ENCODE data around the gene ORAI2.

ORAI2 gene

DNA sequence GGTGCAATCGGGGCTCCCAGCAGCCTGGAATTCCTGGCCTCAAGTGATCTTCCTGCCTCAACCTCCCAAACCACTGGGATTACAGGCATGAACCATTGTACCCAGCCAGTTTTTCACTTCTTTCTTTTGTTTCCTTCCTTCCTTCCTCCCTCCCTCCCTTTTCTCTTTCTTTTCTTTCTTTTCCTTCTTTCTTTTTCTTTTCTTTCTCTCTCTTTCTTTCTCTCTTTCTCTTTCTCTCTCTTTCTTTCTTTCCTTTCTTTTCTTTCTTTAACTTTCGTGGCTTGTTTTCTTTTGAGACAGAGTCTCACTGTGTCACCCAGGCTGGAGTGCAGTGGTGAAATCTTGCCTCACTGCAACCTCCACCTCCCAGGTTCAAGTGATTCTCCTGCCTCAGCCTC lies 12.3 kb downstream of the ORAI2 start:
- DNase-seq (ENCODE audit: low read depth): no peak
- TF ChIP-seq, protein P1, sequence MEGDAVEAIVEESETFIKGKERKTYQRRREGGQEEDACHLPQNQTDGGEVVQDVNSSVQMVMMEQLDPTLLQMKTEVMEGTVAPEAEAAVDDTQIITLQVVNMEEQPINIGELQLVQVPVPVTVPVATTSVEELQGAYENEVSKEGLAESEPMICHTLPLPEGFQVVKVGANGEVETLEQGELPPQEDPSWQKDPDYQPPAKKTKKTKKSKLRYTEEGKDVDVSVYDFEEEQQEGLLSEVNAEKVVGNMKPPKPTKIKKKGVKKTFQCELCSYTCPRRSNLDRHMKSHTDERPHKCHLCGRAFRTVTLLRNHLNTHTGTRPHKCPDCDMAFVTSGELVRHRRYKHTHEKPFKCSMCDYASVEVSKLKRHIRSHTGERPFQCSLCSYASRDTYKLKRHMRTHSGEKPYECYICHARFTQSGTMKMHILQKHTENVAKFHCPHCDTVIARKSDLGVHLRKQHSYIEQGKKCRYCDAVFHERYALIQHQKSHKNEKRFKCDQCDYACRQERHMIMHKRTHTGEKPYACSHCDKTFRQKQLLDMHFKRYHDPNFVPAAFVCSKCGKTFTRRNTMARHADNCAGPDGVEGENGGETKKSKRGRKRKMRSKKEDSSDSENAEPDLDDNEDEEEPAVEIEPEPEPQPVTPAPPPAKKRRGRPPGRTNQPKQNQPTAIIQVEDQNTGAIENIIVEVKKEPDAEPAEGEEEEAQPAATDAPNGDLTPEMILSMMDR (IDR thresholded peaks at IDR 0.05; ENCODE audit: insufficient read depth, low read depth, low read length, missing control alignments): no peak

DNA sequence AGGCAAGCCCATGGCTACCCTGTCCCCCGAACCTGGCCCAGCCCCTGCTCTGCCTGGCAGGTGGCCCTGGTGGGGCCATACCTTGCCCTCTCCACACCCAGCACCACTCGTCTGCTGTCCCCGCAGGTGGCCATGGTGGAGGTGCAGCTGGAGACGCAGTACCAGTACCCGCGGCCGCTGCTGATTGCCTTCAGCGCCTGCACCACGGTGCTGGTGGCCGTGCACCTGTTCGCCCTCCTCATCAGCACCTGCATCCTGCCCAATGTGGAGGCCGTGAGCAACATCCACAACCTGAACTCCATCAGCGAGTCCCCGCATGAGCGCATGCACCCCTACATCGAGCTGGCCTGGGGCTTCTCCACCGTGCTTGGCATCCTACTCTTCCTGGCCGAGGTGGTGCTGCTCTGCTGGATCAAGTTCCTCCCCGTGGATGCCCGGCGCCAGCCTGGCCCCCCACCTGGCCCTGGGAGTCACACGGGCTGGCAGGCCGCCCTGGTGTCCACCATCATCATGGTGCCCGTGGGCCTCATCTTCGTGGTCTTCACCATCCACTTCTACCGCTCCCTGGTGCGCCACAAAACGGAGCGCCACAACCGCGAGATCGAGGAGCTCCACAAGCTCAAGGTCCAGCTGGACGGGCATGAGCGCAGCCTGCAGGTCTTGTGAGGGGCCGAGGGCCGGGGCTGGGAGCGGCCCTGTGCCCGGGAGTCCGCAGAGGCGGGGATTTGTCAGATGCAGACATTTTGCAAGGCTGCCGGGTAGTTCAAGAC lies 13.2 kb downstream of the ORAI2 start:
- no peak for DNase-seq (ENCODE audit: low read depth)
- TF ChIP-seq, protein P1 (IDR thresholded peaks at IDR 0.05; ENCODE audit: insufficient read depth, low read depth, low read length, missing control alignments): no peak
- no peak overlapping the region for H3K4me3 ChIP-seq (ENCODE audit: low read depth, low read length)

More for the DNA sequence above, 12.3 kb downstream of the ORAI2 start:
- H3K4me3 ChIP-seq (ENCODE audit: low read depth, low read length): no peak overlapping the region

DNA sequence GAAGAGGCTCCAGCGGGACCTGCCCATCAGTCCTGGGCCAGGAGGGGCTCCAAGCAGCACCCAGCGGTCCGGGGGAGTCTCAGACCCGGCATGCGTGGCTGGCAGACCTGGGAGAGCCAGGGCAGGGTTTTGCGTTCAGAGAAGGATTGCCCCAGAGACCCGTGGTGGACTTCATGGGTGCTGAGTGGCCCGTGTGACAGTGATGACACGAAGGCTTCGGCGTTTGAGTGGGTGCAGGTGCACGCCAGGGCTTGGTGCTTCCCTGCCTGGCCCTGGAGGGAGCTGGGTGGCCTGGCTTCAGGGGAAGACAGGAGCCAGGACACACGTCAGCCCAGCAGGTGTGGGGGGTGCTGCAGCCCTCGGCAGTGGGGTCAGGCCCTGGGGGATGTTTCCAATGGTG lies 13.9 kb downstream of the ORAI2 start:
- TF ChIP-seq, protein P1 (IDR thresholded peaks at IDR 0.05; ENCODE audit: insufficient read depth, low read depth, low read length, missing control alignments): no peak
- H3K4me3 ChIP-seq (ENCODE audit: low read depth, low read length): no peak overlapping the region
- no peak for DNase-seq (ENCODE audit: low read depth)

DNA sequence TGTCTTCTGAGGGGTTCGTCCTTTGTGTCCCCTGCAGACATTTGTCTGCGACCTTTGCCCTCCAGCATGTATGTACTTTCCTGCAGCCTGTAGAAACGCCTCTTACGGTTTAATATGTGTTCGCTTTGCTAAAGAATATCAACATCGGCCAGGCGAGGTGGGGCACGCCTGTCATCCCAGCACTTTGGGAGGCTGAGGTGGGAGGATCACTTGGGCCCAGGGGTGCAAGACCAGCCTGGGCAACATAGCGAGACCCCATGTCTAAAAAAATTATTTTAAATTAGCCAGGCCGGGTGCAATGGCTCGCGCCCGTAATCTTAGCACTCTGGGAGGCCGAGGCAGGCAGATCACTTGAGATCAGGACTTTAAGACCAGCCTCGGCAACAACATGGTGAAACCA lies 15.8 kb downstream of the ORAI2 start:
- TF ChIP-seq, protein P1 (IDR thresholded peaks at IDR 0.05; ENCODE audit: insufficient read depth, low read depth, low read length, missing control alignments): no peak
- DNase-seq (ENCODE audit: low read depth): no peak
- H3K4me3 ChIP-seq (ENCODE audit: low read depth, low read length): no peak overlapping the region

DNA sequence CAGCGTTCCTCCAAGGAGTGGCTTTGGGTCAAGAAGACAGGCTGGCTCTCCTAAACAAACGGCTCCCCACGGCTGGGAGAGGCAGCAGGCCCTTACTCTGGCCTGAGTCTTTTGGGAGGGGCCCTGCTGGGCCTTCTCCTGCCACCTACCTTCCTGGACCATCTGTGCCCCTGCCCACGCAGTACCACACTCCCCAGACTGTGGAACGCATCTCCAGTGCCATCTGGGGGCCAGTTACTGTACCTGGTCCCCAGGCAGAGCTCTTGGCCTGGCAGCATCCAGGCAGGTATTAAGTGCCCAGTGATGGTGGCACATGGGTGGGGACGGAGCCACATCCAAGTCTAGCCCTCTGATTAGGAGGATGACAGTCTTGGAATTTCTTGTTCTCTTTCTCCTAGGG lies 16.9 kb downstream of the ORAI2 start:
- DNase-seq (ENCODE audit: low read depth): peak; percentile 69
- TF ChIP-seq, protein P1 (IDR thresholded peaks at IDR 0.05; ENCODE audit: insufficient read depth, low read depth, low read length, missing control alignments): peak; percentile 52
- H3K4me3 ChIP-seq (ENCODE audit: low read depth, low read length): no peak overlapping the region

DNA sequence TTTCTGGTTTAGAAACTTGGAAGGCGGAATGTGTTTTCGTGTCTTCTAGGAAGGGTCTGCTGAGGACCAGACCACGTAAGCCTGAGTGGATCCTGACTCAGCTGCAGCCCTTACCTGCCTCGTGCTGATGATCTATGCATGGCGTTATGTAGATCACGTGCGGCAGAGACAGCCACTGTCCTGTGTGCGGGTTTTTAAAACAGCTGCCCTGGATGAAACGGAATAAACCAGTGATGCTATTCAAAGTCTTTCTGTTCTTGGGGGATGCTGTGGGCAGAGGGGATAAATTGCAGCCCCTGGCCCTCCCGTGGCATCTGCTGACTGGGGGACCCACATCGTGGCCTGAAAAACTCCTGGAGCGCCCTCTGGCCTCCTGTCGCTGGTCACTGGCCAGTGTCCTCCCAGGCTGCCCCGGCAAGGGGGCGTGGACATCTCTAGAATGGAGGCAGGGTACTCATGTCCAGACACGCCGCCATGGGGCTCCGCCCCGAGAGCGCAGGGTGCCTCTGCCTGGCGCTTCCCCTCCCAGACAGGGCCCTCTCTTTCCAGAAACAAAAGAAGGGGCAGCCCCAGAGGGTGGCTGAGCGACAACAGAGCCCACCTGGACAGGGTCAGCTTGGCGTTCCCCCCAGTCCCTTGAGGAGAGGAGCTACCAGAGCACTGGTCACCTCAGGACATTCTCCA lies 18.1 kb downstream of the ORAI2 start:
- no peak overlapping the region for H3K4me3 ChIP-seq (ENCODE audit: low read depth, low read length)
- DNase-seq (ENCODE audit: low read depth): no peak
- TF ChIP-seq, protein P1 (IDR thresholded peaks at IDR 0.05; ENCODE audit: insufficient read depth, low read depth, low read length, missing control alignments): no peak
